Measurements from ENCODE around the gene CFAP45. TPM values are rescaled to one million over a fixed set of nuclear protein-coding genes. Genes with fewer than 3 reads are reported as not detected.

The CFAP45 gene
- total and polyA plus RNA-seq, 2 of the 8 experiments (the other 6 are each of a cell fraction or from before 2014, with no cell fraction given), result 0.05 TPM; not detected in 1

GRCh38 chr1:159828176-159828575 is 71.8 kb downstream of the CFAP45 start (continued):
- no peak for TF ChIP-seq CTCF (IDR thresholded peaks at IDR 0.05; ENCODE audit: control extremely low read depth in 1 of 3, insufficient read depth in 1 of 3, low read depth in 1 of 3, low read length in 3 of 3)
- no peak for TF ChIP-seq ZNF274 (IDR thresholded peaks at IDR 0.05; ENCODE audit: borderline replicate concordance, extremely low read depth, low read length)
- no peak for TF ChIP-seq RBBP5 (IDR thresholded peaks at IDR 0.05; ENCODE audit: borderline replicate concordance, low read depth, low read length)

Measured in H1 (cell line).